Kidney (tissue), 14 donors: ENCODE results near the gene JPH4. TPM values are rescaled to one million over a fixed set of nuclear protein-coding genes. Genes with fewer than 3 reads are reported as not detected.
A peak's percentile ranks its signal among the peaks of the same experiment; 100 is the strongest.

Source experiments
- DNase-seq, 5 donors: peaks; one replicate each; pipeline ENCODE4 v3.0.0-alpha.2; 2013 to 2020
- FAIRE-seq: peaks from 2 replicates; lab custom pipeline; 2012; peaks lifted over from hg19 to GRCh38; lab: Jason Lieb, UNC
- H3K27ac ChIP-seq, 2 donors: one replicate each; pipeline ENCODE4 v1.7.0; 2013; ENCODE audit warnings: low read depth in 2 of 2, low read length in 2 of 2, inconsistent platforms in 1 of 2
- H3K27me3 ChIP-seq: one replicate; pipeline ENCODE4 v1.7.1; 2013; ENCODE audit warnings: low read length, inconsistent platforms; ENCODE audit not compliant: control insufficient read depth, insufficient read depth
- H3K36me3 ChIP-seq, 3 donors: one replicate each; pipeline versions ENCODE4 v1.7.0 to v1.7.1; 2013; ENCODE audit warnings: low read length in 3 of 3, control low read depth in 1 of 3, inconsistent platforms in 1 of 3; ENCODE audit not compliant: insufficient read depth in 3 of 3, control insufficient read depth in 2 of 3
- H3K4me1 ChIP-seq, 3 donors: one replicate each; pipeline versions ENCODE4 v1.7.0 to v1.7.1; 2013; ENCODE audit warnings: low read length in 3 of 3, inconsistent platforms in 1 of 3, low read depth in 1 of 3; ENCODE audit not compliant: control insufficient read depth in 2 of 3, insufficient read depth in 2 of 3
- H3K4me3 ChIP-seq, 3 donors: one replicate each; pipeline versions ENCODE4 v1.7.0 to v1.8.1; 2013; ENCODE audit warnings: low read length in 3 of 3, control low read depth in 1 of 3, inconsistent platforms in 1 of 3
- H3K9ac ChIP-seq, 3 donors: one replicate each; pipeline versions ENCODE4 v1.7.0 to v1.7.1; 2013; ENCODE audit warnings: low read length in 3 of 3, control low read depth in 1 of 3, inconsistent platforms in 1 of 3
- H3K9me3 ChIP-seq, 3 donors: one replicate each; pipeline versions ENCODE4 v1.7.0 to v1.7.1; 2013; ENCODE audit warnings: low read length in 3 of 3, control low read depth in 1 of 3, inconsistent platforms in 1 of 3; ENCODE audit not compliant: control insufficient read depth in 2 of 3, insufficient read depth in 1 of 3
- intact Hi-C: fragments of 100-400 bp; cut with DNase I; formaldehyde crosslinking; loops from one replicate; pipeline ENCODE4 v1.11.1; 2022
- polyA plus RNA-seq: library from polyadenylated mRNA; stranded (reverse); fragments of 350-450 nt; fragmentation: Illumina TruSeq; extraction: RNeasy Lipid Tissue Mini Kit (QIAGEN cat#74804); gene quantifications from one replicate; pipeline ENCODE4 v1.2.3, GENCODE V29; 2014; ENCODE audit warnings: low read depth, low replicate concordance; ENCODE audit not compliant: insufficient read depth
- total RNA-seq: library from RNA; stranded (reverse); fragmentation: NEBNext Ultra II Directional; extraction: Animal tissue kit (Norgen Biotek cat#: 25700); gene quantifications from one replicate; pipeline ENCODE4 v1.2.1, GENCODE V29; 2021
- TF ChIP-seq, protein P1 (sequence below): IDR thresholded peaks from 3 replicates; pipeline ENCODE4 v1.5.1; 2012; ENCODE audit warnings: mild to moderate bottlenecking, moderate library complexity, borderline replicate concordance; ENCODE audit not compliant: insufficient read depth; ENCODE audit errors: extremely low read depth
- donor health status: control.
- donor health status: control.
- donor health status: control.
- donor health status: control.
- donor health status: control.
- donor health status: DM: yes; HTN: yes; CAD: no.
- donor health status: Normal renal cell carcinoma (clear cell type).

JPH4 gene
- total and polyA plus RNA-seq, 2 donors from 2014 or later: 3.6 to 7.0 TPM

DNA sequence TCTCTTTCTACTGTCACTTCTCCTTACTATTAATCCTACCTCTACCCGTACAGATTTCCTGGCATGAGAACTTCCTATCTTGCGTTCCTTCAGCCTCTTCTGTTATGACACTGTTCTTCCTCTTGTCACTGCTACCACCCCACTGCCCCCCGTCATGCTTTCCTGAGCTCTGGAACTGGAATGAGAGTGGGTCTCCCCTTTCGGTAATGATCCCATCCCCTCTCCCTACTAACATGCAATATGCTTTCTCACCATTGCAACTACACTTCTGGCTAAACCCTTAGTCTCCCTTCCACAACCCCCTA lies 6.1 kb downstream of the JPH4 start:
- peaks cover 0 to 15% (median 2%) of the 10 kb centered on the region in 3 donors for H3K4me1 ChIP-seq
- peak overlapping the region in 1 of 3 donors; percentile 29 for H3K4me3 ChIP-seq

DNA sequence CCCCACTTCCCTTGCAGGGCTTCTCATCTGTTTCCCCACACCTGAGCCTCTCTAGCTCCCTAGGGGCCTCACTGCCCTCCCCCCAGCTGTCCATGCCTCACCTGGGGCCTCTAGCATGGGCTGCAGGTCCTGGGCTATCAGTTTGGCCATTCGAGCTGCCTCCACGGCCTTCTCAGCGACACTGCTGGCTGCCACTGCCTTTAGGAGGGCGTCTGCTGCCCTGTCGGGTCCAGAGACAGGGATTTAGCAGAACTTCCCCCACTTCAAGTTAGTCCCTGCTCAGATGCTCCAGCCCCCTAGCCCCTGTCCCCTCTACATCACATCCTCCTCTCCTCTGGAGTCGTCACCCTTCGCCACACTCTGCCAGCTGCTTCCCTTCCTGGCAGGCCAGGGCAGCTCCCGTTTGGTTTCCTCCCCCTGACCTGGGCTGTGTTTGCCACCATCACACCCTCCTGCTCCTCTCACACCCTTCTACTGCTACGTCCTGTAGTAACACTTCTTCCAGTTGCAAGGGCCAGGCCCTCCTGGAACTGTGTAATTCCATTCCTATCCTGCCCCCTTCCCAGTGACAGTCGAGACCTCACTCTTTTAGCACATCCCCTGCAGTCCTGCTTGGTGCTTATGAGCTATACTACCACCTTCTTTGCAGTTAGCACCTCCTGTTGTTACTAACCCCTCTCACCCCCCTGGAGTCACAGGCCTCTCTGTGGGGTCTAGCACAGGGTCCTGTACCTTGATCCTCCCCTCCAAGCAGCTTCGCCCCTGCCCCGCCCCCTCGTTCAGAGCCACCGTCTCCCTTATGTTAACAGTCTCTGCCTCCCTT lies 6.7 kb downstream of the JPH4 start:
- TF ChIP-seq, protein P1, sequence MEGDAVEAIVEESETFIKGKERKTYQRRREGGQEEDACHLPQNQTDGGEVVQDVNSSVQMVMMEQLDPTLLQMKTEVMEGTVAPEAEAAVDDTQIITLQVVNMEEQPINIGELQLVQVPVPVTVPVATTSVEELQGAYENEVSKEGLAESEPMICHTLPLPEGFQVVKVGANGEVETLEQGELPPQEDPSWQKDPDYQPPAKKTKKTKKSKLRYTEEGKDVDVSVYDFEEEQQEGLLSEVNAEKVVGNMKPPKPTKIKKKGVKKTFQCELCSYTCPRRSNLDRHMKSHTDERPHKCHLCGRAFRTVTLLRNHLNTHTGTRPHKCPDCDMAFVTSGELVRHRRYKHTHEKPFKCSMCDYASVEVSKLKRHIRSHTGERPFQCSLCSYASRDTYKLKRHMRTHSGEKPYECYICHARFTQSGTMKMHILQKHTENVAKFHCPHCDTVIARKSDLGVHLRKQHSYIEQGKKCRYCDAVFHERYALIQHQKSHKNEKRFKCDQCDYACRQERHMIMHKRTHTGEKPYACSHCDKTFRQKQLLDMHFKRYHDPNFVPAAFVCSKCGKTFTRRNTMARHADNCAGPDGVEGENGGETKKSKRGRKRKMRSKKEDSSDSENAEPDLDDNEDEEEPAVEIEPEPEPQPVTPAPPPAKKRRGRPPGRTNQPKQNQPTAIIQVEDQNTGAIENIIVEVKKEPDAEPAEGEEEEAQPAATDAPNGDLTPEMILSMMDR: no peak
- intact Hi-C loops: no loop called here
- no peaks in the 10 kb centered on the region for H3K9me3 ChIP-seq
- no peak overlapping the region for H3K9ac ChIP-seq
- peak overlapping the region in 1 of 2 donors; percentile 72 for H3K27ac ChIP-seq
- peaks cover 0 to 15% (median 2%) of the 10 kb centered on the region in 3 donors for H3K4me1 ChIP-seq
- no peak for FAIRE-seq
- DNase-seq: peak in 4 of 5 donors; percentile 48 to 60 (median 54)
- H3K27me3 ChIP-seq: peaks cover 9% of the 10 kb centered on the region
- no peak overlapping the region for H3K4me3 ChIP-seq
- H3K36me3 ChIP-seq: no peaks in the 10 kb centered on the region

More for the DNA sequence above, 6.1 kb downstream of the JPH4 start:
- H3K27me3 ChIP-seq: peaks cover 9% of the 10 kb centered on the region
- no peak overlapping the region for H3K9ac ChIP-seq
- no peaks in the 10 kb centered on the region for H3K36me3 ChIP-seq
- H3K9me3 ChIP-seq: no peaks in the 10 kb centered on the region
- TF ChIP-seq, protein P1: no peak
- H3K27ac ChIP-seq: peak overlapping the region in 1 of 2 donors; percentile 72
- FAIRE-seq (no peak), DNase-seq (no peak)
- intact Hi-C loops: no loop called here

DNA sequence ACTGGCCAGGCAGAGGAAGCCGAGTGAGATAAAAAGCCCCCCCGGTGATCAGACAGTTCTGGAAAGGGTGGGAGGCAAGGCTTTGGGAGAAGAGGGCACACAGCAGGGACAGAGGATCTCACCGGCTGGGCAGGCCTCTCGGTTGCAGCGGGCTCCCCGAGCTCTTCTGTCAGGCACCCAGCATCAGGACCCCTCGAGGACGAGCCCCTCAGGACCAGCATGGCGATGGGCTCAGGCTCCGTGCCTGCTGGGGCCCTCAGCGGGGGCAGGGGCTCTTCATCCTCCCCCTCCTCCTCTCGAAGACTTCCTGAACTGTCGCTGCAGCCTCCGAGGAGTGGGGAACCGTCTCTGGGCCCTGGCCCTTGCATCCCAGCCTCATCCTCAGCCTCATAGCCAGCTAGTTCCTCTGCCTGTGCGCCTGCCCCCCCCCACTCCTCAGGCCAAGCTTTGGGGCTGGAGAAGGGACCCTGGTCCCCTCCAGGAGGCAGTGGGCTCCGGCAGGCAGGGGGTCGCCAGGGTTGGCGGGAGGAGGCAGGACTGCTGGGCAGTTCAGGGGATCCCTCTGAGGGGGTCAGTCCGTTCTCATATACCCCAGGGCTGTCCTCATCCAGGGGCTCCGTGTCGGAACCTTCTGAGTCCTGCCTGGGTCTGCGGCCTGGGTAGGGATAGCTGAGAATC lies 7.6 kb downstream of the JPH4 start:
- intact Hi-C loops: no loop called here
- peaks cover 3% of the 10 kb centered on the region for H3K27me3 ChIP-seq
- H3K9me3 ChIP-seq: no peaks in the 10 kb centered on the region
- no peaks in the 10 kb centered on the region for H3K36me3 ChIP-seq
- no peak overlapping the region for H3K27ac ChIP-seq
- H3K9ac ChIP-seq: no peak overlapping the region
- H3K4me1 ChIP-seq: peaks cover 2 to 19% (median 6%) of the 10 kb centered on the region in 3 donors
- no peak for FAIRE-seq
- TF ChIP-seq, protein P1: no peak
- peak in 1 of 5 donors; percentile 57 for DNase-seq
- H3K4me3 ChIP-seq: no peak overlapping the region
